HepG2 (cell line): ENCODE data around the gene BMPR2. TPM values are rescaled to one million over a fixed set of nuclear protein-coding genes. Genes with fewer than 3 reads are reported as not detected.

Experiments used
- ARID3A ChIP-seq: IDR thresholded peaks from 2 replicates; pipeline ENCODE4 v1.6.1; 2012; ENCODE audit warnings: low read depth, low read length, improper control_type of control experiment
- ARID4A ChIP-seq: sonication (generic); formaldehyde crosslinking; IDR thresholded peaks from 2 replicates; pipeline ENCODE4 v1.5.0; 2020; ENCODE audit warnings: mild to moderate bottlenecking, missing genetic modification reagents, borderline replicate concordance
- DRAP1 ChIP-seq: IDR thresholded peaks from 2 replicates; pipeline ENCODE4 v1.6.1; 2016; ENCODE audit warnings: missing genetic modification reagents, missing compliant biosample characterization
- HOXA7 ChIP-seq: sonication (generic); formaldehyde crosslinking; IDR thresholded peaks from 2 replicates; pipeline ENCODE4 v1.8.1; 2022; ENCODE audit warnings: mild to moderate bottlenecking, missing genetic modification reagents, moderate library complexity
- KIAA2018 ChIP-seq: sonication (generic); formaldehyde crosslinking; IDR thresholded peaks from 2 replicates; pipeline ENCODE4 v1.5.0; 2020; ENCODE audit warnings: mild to moderate bottlenecking, missing genetic modification reagents, borderline replicate concordance
- TMF1 ChIP-seq: sonication (generic); formaldehyde crosslinking; IDR thresholded peaks from 2 replicates; pipeline ENCODE4 v1.8.1; 2022; ENCODE audit warnings: low read depth, missing genetic modification reagents
- ZBED4 ChIP-seq: sonication (generic); formaldehyde crosslinking; IDR thresholded peaks from 2 replicates; pipeline ENCODE4 v1.4.0; 2020; ENCODE audit warnings: missing genetic modification reagents, borderline replicate concordance
- ZKSCAN1 ChIP-seq: fragments of 150-350 bp; IDR thresholded peaks from 2 replicates; pipeline ENCODE4 v1.6.1; 2014; ENCODE audit warnings: low read length
- ZNF235 ChIP-seq: sonication (generic); formaldehyde crosslinking; IDR thresholded peaks from 2 replicates; pipeline ENCODE4 v1.8.1; 2023; ENCODE audit warnings: mild to moderate bottlenecking, missing genetic modification reagents, borderline replicate concordance
- polyA plus RNA-seq, 8 experiments: library from polyadenylated mRNA; depleted of rRNA in 3 of 8; stranded (reverse) in 7 of 8; unstranded in 1 of 8; fragments of >200 nt; fragmentation: Illumina TruSeq in 4 of 8; extraction: Trizol in 4 of 8; gene quantifications; 2 replicates each; pipeline versions ENCODE4 v1.2.1 to v1.2.3, GENCODE V29; 2011 to 2016; ENCODE audit warnings: low read depth in 4 of 8, missing spikeins in 1 of 8, mixed read lengths in 1 of 8; ENCODE audit not compliant: insufficient read depth in 1 of 8
- total RNA-seq, 5 experiments: library from RNA; depleted of rRNA; stranded (reverse); fragments of >200 nt; fragmentation: Illumina TruSeq; extraction: Trizol; gene quantifications; 2 replicates each; pipeline ENCODE4 v1.2.3, GENCODE V29; 2016; ENCODE audit warnings: low read depth in 1 of 5

BMPR2 gene
- total and polyA plus RNA-seq, 2 of the 13 experiments (the other 11 are each of a cell fraction or from before 2014, with no cell fraction given), result 5.5 to 10.3 TPM

- TF ChIP-seq ARID4A (CRISPR knock-in tag), result peak; percentile 68
- no peak for TF ChIP-seq ZBED4 (CRISPR knock-in tag)
- no peak for TF ChIP-seq ARID3A
- TF ChIP-seq ZKSCAN1, result 0 out of 2 replicates have a peak, but pooled peaks have one; percentile 28
- 0 out of 2 replicates have a peak, but pooled peaks have one; percentile 42 for TF ChIP-seq KIAA2018 (CRISPR knock-in tag)
- 0 out of 2 replicates have a peak, but pooled peaks have one; percentile 64 for TF ChIP-seq ZNF235 (CRISPR knock-in tag)
- TF ChIP-seq HOXA7, result no peak
- TF ChIP-seq DRAP1 (CRISPR knock-in tag), result no peak
- no peak for TF ChIP-seq TMF1 (CRISPR knock-in tag)
Measured at GRCh38 chr2:202377207-202377761, 1.2 kb downstream of the BMPR2 start (continued).
